HG03097 (cell line): Measurements from ENCODE around the gene ACTR1A.
A peak's percentile ranks its signal among the peaks of the same experiment; 100 is the strongest.
"Not testable (repeated sequence)": the region's sequence is repeated elsewhere in the genome, so short reads cannot be mapped to it uniquely, and the experiment has no call there.

Experiments
- ATAC-seq: cut with Tn5 transposase; IDR thresholded peaks from one replicate; pipeline ENCODE4 v1.9.1; 2021; ENCODE audit not compliant: unreplicated experiment, low FRiP score

Gene ACTR1A

DNA sequence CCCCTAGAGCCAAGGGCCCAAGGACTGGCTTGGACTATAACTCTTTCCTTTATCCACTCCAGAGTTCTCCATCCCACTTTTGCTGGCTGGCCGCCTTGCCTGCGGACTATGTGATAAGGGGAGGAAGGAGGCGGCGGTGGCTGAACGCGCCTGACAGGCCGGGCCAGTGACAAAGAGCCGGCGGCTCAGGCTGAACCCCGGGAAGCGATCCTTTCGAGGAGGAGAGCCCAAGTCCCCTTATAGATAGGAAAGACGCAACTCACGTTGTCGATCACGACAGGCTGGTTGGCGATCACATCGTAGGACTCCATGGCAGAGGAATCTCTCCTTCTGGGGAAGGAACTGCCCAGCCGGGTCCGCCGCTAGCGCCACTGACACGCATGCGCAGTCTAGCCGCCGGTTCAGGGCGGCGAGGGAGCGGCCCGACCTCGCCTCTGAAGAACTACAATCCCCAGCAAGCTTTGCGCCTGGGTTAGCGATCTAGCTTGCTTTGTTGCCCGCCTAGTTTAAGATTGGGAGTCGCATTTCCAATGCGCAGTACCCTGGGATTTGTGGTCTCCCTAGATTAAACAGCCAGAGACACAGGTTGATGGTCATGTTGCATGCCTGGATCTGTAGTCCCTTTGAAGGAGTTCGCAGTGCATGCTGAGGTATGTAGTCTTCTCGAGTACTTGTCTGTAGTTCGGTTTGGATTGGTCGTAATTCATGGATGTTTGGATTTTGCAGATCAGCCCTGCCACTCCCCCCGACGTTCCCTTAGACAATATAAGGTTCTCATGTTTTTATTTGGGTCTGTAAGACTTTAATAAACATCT, at the start of gene ACTR1A:
TSS of gene ACTR1A (minus strand) at position 376 of the 815 bp plus-strand sequence. CDS start at position 311, 65 bp downstream.
- ATAC-seq: peak; percentile 53

DNA sequence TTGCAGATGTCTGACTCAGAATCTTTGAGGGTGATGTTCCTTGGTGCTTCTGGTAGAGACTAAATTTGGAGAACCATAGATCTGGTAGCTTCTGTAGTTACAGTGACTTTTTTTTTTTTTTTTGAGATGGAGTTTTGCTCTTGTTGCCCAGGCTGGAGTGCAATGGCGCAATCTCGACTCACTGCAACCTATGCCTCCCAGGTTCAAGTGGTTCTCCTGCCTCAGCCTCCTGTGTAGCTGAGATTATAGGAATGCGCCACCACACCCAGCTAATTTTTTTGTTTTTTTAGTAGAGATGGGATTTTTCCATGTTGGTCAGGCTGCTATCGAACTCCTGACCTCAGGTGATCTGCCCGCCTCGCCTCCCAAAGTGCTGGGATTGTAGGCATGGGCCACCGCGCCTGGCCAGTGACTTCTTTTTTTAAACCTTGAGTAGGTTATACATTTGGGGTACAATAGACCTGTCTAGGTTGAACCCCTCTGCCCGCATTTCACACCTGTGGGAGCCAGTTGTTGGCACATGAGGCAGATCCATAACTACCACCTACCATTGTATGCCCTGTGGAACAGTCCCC, 48.2 kb upstream of the ACTR1A start:
- no peak for ATAC-seq

DNA sequence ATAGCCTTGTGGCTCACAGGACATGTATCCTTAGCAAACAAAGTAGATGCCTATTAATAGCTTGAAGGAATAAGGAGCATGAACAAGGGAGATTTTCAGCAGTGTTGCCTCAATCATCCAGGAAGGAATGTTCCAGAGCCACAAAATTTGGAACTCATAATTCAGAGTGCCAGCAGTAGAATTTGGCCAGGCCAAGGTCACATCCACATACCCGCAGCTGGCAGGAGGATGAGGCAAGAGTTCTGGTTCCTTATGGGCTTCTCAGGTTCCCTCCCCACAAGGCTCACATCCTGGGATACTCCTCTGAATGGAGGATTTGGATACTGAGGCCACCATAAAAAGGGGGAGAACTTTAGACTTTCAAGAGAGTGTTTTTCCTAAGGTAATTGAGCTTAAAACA, 47.0 kb upstream of the ACTR1A start:
- no peak for ATAC-seq

DNA sequence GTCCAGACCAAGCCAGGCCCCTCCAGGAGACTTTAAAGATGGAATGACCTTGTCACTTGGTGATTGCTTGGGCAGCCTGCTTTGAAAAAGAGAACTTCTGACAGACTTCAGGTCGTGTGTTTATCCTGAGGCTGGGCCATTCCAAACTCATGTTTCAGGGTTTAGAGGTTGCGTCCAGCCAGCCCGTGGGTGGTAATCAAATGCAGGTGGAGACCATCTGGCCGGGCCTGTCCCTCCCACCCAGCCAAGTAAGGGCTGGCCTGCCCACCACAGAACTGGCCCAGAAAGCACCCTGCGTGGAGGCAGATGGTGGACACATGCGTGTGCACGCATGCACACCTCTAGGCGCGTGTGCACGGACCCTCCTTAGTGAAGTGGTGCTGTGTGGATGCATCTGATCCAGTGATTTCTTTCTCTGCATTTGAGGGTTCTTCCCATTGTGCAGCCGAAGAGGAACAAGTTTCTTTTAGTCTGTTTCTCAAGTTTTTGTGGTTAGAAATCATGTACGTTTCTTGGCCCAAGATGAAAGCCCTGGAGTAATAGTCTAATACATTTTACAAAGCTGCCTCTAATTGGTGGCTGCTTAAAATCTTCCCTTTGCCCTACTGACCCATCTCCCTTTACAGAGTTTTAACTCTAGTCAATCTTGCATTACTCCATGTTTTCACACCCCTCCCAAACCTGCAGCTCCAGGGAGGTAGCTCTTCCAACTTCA, 44.3 kb upstream of the ACTR1A start:
- ATAC-seq: no peak

DNA sequence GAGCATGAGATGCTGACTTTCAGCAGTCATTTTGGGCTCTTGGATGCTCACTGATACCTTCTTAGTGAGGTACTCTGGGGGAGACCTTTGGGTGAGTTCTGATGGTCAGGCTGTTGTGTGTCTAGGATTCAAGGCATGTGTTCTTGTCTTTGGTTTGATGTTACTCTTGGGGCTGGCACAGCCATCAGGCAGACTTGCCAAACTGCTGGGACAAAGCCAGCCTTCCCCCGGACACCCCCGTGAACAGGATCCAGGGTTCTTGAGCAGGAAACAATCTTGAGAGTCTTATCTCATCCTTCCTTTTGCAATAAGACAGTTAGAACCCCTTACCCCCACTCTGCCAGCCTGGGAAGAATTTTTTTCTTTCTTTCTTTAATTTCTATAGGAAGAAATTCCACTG, 43.5 kb upstream of the ACTR1A start:
- ATAC-seq: no peak

DNA sequence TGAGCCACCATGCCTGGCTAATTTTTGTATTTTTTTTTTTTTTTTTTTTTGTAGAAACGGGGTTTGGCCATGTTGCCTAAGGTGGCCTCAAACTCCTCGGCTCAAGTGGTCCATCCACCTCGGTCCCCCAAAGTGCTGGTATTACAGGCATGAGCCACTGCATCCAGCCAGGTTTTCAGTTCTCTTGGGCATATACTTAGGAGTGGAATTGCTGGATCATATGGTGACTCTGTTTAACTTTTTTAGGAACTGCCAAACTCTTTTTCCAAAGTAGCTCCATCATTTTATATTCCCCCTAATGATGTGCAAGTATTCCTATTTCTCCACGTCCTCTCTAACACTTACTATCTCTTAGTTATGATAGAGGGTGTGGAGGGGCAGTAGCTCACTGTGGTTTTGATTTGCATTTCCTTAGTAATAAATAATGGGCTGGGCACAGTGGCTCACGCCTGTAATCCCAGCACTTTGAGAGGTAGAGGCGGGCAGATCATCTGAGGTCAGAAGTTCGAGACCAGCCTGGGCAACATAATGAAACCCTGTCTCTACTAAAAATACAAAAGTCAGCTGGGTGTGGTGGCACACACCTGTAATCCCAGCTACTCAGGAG, 42.9 kb upstream of the ACTR1A start:
- ATAC-seq: no peak

DNA sequence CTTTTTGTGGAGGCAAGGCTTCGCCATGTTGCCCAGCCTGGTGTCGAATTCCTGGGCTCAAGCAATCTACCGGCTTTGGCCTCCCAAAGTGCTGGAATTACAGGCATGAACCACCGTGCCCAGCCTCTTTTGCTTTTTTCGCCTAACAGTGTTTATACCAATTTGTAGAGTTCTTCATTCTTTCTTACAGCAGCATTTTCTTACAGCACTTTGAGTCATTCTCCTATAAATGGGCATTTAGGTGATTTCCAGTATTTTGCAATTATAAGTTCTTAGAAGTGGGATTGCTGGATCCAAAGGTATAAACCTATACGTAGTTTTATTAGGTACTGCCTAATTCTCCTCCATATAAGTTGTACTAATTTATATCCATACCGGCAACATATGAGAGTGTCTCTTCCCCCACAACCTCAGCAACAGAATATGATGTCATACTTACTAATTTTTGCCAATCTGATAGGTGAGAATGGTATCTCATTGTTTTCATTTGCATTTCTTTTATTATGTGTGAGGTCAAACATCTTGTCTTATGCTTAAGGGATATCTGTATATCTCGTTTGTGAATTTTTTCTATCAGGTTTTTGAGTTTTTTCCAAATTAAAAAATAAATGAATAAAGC, 40.4 kb upstream of the ACTR1A start:
- no peak for ATAC-seq

DNA sequence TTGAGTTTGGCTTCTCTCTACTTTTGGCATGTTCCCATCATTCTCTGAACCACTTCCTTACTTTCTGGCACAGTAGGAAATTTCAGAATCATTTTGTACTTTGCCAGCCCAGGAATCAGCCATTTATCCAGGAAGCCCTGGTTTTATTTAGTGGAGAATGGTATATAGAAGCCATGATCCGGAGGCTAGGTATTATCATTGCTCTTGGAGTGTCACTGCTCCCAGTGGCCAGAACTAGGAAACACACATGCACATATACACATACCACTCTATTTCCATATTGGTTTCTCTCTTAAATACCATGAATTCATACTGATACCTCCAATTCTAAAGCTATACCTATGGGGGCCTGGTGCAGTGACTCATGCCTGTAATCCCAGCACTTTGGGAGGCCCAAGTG, 37.5 kb upstream of the ACTR1A start:
- ATAC-seq: no peak

DNA sequence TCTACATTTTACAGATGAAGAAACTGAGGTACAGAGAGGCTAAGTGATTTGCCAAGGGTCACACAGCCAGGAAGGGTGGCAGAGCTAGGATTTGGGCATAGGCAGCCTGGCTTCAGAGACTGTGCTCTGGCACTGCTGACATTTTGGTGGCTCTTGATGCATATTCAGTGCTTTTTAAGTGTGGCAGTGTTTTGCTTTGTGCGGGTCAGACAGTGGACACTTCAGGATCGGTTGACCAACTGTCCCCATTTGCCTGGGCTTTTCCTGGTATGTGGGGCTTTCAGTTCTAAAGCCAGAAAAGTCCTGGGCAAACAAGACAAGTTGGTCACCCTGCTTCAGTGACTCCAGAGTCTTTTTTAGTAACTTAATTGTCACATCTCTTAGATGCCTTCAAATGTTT, 36.3 kb upstream of the ACTR1A start:
- no peak for ATAC-seq

DNA sequence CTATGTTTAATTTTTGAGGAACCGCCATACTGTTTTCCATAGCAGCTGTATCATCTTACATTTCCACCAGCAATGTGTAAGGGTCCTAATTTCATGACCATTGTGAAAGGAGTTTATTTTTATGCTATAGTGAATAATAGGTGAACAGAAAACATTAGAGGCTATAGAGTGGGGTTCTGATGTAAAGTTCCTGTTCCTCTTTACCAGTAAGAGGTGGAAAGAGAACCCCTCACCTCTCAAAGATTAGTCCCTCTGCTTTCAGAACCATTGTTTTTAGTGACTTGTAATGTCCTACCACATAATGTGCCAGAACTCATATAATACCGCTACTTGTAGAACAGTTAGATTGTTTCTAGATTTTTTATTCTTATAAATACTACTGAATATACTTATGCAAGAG, 35.4 kb upstream of the ACTR1A start:
- ATAC-seq: no peak

DNA sequence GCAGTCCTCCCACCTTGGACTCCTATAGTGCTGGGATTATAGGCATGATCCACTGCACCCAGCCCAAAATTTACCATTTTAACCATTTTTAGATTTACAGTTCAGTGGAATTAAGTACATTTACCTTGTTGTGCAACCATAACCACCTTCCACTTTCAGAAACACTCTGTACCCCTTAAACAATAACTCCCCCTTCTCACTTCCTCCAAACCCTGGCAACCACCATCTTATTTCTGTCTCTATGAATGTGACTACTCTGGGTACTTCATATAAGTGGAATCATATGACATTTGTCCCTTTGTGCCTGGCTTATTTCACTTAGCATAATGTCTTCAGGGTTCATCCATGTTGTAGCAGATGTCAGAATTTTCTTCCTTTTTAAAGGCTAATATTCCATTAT, 34.9 kb upstream of the ACTR1A start:
- no peak for ATAC-seq

DNA sequence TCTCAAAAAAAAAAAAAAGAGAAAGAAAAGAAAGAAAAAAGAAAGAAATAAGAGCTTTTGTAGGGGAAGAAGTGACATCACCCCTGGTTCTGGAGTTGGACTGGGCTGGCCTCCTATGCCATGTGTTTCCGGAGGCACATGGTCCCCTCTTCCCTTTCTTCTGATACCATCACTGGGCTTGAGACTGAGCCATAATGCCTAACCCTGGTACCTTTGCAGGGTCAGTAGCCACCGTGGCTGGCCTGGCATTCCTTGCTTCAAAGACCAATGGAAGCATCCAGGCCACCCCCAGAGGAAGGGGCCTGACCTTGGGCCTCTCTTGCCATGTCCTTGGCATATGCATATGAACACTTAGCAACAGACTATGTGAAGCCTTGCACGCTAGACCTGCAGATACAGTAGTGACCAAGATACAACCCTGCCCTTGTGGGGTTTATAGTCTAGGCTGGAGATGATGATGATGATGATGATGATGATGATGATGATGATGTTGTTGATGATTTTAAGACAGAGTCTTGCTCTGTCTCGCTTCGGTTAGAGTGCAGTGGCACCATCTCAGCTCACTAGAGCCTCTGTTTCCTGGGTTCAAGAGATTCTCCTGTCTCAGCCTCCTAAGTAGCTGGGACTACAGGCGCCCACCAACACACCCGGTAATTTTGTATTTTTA, 33.1 kb upstream of the ACTR1A start:
- ATAC-seq: no peak

DNA sequence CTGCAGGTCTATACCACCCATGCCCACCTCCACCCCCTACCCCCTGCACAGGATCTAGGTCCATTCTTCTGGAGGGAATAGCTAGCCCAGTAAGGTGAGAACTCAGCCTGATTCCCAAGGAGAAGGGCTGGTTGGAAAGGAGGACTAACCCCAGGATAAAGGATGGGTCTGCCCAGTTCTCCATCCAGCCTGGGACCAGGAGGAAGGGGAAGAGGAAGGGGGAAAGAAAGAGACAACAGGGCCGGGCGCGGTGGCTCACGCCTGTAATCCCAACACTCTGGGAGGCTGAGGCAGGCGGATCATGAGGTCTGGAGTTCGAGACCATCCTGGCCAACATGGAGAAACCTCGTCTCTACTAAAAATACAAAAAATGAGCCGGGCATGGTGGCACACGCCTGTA, 32.5 kb upstream of the ACTR1A start:
- not testable (repeated sequence) for ATAC-seq

DNA sequence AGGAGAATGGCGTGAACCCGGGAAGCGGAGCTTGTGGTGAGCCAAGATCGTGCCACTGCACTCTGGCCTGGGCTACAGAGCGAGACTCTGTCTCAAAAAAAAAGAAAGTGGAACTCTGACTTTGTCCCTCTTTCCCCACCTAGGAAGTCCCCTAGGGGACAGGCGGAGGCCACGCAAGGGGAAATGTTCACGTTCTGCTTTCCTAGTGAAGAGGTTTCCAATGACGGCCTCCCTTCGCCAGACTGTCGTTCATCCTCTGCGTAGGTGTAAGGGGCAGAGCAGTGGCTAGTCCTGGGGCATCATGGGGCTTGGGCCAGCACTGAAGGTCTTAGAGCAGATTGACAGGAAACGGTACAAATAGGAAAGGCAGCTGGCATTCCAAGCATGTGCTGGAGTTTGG, 31.8 kb upstream of the ACTR1A start:
- no peak for ATAC-seq

DNA sequence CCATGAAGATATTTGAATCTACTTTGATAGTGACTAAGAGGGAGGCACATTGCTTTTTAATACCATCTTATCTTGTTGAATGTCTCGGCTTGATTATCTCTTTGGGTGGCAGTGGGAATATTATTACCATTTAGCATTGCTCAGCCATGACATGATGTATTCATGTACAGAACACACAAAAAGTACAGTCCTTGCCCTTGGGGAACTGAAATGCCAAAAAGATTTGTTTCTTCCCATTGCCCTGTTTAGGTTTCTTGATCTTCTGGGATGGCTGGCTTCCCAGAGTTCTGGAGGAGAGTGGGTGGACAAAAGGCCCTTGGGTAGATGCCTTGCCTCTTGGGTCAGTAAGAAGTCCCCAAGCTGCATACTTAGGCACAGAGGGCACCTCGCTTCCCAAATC, 25.0 kb upstream of the ACTR1A start:
- no peak for ATAC-seq

DNA sequence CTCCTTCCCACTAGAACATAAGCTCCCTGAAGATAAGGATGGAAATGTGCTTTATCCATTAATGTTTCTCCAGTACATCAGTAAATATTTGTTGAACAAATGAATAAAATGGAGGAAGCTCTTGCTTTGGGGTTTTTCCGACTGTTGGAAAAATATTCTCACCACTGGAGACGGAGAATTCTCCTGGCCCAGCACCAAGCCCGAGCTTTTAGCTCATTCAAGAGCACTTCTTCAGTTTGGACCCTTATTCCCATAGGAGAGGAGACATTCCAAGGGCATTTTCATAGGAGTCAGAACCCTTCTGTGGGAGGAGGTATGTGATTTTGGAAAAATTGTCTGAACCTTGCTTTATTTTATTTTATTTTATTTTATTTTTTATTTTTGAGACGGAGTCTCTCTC, 22.2 kb upstream of the ACTR1A start:
- ATAC-seq: no peak

DNA sequence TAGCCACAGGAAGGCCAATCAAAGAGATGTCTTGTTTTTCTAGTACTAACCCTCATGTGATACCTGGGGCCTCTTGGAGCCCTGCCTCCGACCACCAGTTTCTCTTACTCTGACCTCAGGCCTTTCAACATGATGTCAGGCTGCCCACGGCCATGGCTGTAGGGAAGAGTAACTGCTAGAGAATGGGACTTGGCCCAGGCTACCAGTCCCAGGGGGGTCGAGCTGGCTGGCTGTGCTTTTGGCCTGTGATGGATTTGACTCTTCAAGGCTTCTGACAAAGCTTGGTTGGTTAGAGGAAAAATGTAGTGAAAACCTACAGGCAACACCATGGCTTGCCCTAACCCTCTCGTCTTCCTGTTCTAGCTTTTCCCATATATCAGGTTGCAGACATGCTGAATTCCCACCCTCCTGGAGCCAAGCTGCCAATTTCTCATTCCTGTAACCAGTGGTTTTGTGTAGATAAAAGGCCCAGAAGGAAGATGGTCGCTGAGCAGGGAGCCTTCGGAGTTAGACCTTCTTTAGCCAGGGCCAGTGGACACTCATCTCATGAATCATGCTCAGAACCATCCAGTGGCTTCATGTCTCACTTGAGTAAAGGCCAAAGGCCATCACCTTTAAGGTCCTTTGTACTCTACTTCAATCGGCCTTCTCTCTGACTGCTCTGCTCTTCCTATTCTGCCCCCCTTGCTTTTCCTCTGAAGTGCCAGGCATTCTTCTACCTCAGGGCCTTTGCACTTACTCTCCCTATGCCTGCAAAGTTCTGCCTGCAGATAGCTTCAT, 20.9 kb upstream of the ACTR1A start:
- ATAC-seq: no peak

DNA sequence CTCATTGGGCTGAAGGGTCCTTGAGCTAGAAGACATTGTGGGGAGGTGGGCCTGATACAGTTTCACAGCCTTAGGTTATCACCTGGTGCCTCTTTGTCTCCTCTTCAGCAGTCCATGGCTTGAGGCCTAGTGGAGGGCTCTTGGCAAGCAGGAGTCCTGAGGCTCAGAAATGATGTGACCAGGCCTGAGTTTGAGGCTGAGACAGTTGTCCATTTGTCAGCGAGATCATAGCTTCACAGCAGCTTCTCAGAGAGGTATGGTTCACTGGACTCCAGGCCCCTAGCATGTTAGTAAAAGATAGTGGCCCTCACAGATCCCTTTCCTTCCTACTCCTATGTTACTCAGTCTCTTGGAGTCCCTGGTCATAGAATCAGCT, 20.4 kb upstream of the ACTR1A start:
- ATAC-seq: no peak

DNA sequence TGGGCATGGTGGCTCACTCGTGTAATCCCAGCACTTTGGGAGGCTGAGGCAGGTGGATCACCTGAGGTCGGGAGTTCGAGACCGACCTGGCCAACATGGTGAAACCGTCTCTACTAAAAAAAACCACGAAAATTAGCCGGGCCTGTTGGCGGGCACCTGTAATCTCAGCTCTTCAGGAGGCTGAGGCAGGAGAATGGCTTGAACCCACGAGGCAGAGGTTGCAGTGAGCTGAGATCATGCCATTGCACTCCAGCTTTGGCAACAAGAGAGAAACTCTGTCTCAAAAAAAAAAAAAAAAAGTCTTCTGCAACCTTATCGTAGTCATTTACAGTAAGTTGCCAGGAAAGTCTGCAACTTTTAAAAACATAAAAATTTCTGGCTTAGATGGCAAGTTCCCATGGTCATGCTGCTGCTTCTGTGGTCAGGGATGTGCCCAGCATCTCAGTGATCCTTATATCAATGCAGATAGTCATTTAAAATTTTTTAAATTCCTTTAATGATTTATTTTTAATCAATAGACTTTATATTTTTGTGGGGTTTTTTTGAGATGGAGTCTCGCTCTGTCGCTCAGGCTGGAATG, 16.8 kb upstream of the ACTR1A start:
- ATAC-seq: no peak
